HepG2 (cell line): Measurements from ENCODE around the gene LYZL2. TPM values are rescaled to one million over a fixed set of nuclear protein-coding genes. Genes with fewer than 3 reads are reported as not detected.
A peak's percentile ranks its signal among the peaks of the same experiment; 100 is the strongest.

ENCODE experiments used
- ATRX ChIP-seq: sonication (generic); formaldehyde crosslinking; IDR thresholded peaks from 2 replicates; pipeline ENCODE4 v1.4.0; 2020; ENCODE audit warnings: missing genetic modification reagents, borderline replicate concordance
- CREB1 ChIP-seq, 2 experiments: fragments of 450-650 bp in 1 of 2; IDR thresholded peaks; 2 replicates each; pipeline ENCODE4 v1.6.1; 2016 to 2017; ENCODE audit warnings: control low read depth in 1 of 2, mild to moderate bottlenecking in 1 of 2, missing compliant biosample characterization in 1 of 2, missing genetic modification characterization in 1 of 2
- DPF2 ChIP-seq: sonication (generic); formaldehyde crosslinking; IDR thresholded peaks from 2 replicates; pipeline ENCODE4 v1.4.0; 2020; ENCODE audit warnings: mild to moderate bottlenecking, low read depth, missing genetic modification reagents, borderline replicate concordance
- ELF4 ChIP-seq: sonication (generic); formaldehyde crosslinking; IDR thresholded peaks from 2 replicates; pipeline ENCODE4 v1.5.0; 2020; ENCODE audit warnings: missing genetic modification reagents, mild to moderate bottlenecking, moderate library complexity, borderline replicate concordance
- ETV6 ChIP-seq: sonication (generic); formaldehyde crosslinking; conservative IDR thresholded peaks from 2 replicates; pipeline ENCODE4 v1.4.0; 2020; ENCODE audit warnings: missing genetic modification reagents
- HNF1A ChIP-seq, 2 experiments: sonication (generic) in 1 of 2; formaldehyde crosslinking in 1 of 2; IDR thresholded peaks; 2 replicates each; pipeline versions ENCODE4 v1.4.0 to v1.6.1; 2016 to 2020; ENCODE audit warnings: borderline replicate concordance in 1 of 2, low read depth in 1 of 2, mild to moderate bottlenecking in 1 of 2, missing genetic modification reagents in 1 of 2
- HOMEZ ChIP-seq: IDR thresholded peaks from 2 replicates; pipeline ENCODE4 v1.6.1; 2016; ENCODE audit warnings: low read depth
- PHB2 ChIP-seq: fragments of 450-650 bp; IDR thresholded peaks from 2 replicates; pipeline ENCODE4 v1.6.1; 2018; ENCODE audit not compliant: partially characterized antibody
- PRMT3 ChIP-seq: sonication (generic); formaldehyde crosslinking; IDR thresholded peaks from 2 replicates; pipeline ENCODE4 v1.8.1; 2022; ENCODE audit warnings: low read depth, mild to moderate bottlenecking, moderate library complexity, missing genetic modification reagents, borderline replicate concordance
- SALL2 ChIP-seq: sonication (generic); formaldehyde crosslinking; IDR thresholded peaks from 2 replicates; pipeline ENCODE4 v1.8.1; 2023; ENCODE audit warnings: mild to moderate bottlenecking, missing genetic modification reagents, inconsistent platforms
- SAP130 ChIP-seq: IDR thresholded peaks from 2 replicates; pipeline ENCODE4 v1.6.1; 2016; ENCODE audit warnings: low read depth
- SP140L ChIP-seq: sonication (generic); formaldehyde crosslinking; IDR thresholded peaks from 2 replicates; pipeline ENCODE4 v1.4.0; 2020; ENCODE audit warnings: missing genetic modification reagents, borderline replicate concordance
- ZBTB44 ChIP-seq: sonication (generic); formaldehyde crosslinking; IDR thresholded peaks from 2 replicates; pipeline ENCODE4 v1.4.0; 2020; ENCODE audit warnings: missing genetic modification reagents
- ZNF577 ChIP-seq: sonication (generic); formaldehyde crosslinking; IDR thresholded peaks from 2 replicates; pipeline ENCODE4 v1.4.0; 2020; ENCODE audit warnings: mild to moderate bottlenecking, low read depth, missing genetic modification reagents, borderline replicate concordance
- ZNF598 ChIP-seq: sonication (generic); formaldehyde crosslinking; IDR thresholded peaks from 2 replicates; pipeline ENCODE4 v1.5.1; 2020; ENCODE audit warnings: mild to moderate bottlenecking, missing genetic modification reagents, borderline replicate concordance
- ZNF652 ChIP-seq: IDR thresholded peaks from 2 replicates; pipeline ENCODE4 v1.6.1; 2016; ENCODE audit warnings: low read depth, borderline replicate concordance
- ZNF816 ChIP-seq: sonication (generic); formaldehyde crosslinking; IDR thresholded peaks from 2 replicates; pipeline ENCODE4 v1.8.0; 2022; ENCODE audit warnings: missing genetic modification reagents, mild to moderate bottlenecking, borderline replicate concordance
- polyA plus RNA-seq, 8 experiments: library from polyadenylated mRNA; depleted of rRNA in 3 of 8; stranded (reverse) in 7 of 8; unstranded in 1 of 8; fragments of >200 nt; fragmentation: Illumina TruSeq in 4 of 8; extraction: Trizol in 4 of 8; gene quantifications; 2 replicates each; pipeline versions ENCODE4 v1.2.1 to v1.2.3, GENCODE V29; 2011 to 2016; ENCODE audit warnings: low read depth in 4 of 8, missing spikeins in 1 of 8, mixed read lengths in 1 of 8; ENCODE audit not compliant: insufficient read depth in 1 of 8
- total RNA-seq, 5 experiments: library from RNA; depleted of rRNA; stranded (reverse); fragments of >200 nt; fragmentation: Illumina TruSeq; extraction: Trizol; gene quantifications; 2 replicates each; pipeline ENCODE4 v1.2.3, GENCODE V29; 2016; ENCODE audit warnings: low read depth in 1 of 5
- TF ChIP-seq, protein P1 (sequence below): sonication (generic); formaldehyde crosslinking; IDR thresholded peaks from 2 replicates; pipeline ENCODE4 v1.4.0; 2020; ENCODE audit warnings: missing genetic modification reagents

LYZL2 gene
- total and polyA plus RNA-seq, 2 of the 13 experiments (the other 11 are each of a cell fraction or from before 2014, with no cell fraction given) = 0.20 to 0.63 TPM

DNA sequence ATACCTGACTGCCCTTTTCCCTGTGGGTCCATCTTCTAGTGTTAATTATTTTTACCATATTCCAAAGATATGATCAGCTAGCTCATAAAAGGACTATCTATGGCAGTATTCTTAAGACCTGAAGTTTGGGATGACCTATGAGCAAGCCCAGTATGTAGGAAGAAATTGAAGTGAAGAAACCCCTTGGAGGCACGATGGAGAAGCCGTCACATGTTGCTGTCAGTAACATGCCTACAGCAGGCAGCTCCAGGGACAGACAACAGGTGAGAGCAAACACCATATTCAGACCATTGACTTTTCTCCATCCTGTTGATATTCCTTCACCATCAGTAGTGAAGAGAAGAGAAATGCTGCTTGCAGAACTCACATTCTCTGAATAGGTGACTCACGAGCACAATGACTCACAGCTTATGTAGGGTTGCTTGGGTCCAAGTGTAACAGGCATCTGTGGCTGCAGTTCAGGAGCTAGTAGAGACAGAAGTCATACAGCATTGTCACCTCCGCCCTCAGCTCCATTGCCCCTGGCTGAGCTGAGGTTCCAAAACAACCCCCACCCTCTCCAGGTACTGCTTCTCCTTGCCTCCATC lies 8.4 kb upstream of the LYZL2 start (continued):
- no peak for TF ChIP-seq SALL2 (CRISPR knock-in tag)
- no peak for TF ChIP-seq ZNF652 (CRISPR knock-in tag)
- no peak for TF ChIP-seq PHB2
- TF ChIP-seq ZNF577 (CRISPR knock-in tag) = no peak
- TF ChIP-seq HOMEZ (CRISPR knock-in tag) = peak; percentile 54; the same call in 1 of the 2 replicates
- no peak for TF ChIP-seq SP140L (CRISPR knock-in tag)
- no peak for TF ChIP-seq ZNF816
- TF ChIP-seq ETV6 (CRISPR knock-in tag) = no peak
- TF ChIP-seq CREB1 (IDR thresholded peaks at IDR 0.05) = 0 out of 2 replicates have a peak, but pooled peaks have one; percentile 20
- TF ChIP-seq CREB1 (CRISPR knock-in tag; IDR thresholded peaks at IDR 0.05) = no peak
- TF ChIP-seq ELF4 (CRISPR knock-in tag) = no peak
- TF ChIP-seq, protein P1, sequence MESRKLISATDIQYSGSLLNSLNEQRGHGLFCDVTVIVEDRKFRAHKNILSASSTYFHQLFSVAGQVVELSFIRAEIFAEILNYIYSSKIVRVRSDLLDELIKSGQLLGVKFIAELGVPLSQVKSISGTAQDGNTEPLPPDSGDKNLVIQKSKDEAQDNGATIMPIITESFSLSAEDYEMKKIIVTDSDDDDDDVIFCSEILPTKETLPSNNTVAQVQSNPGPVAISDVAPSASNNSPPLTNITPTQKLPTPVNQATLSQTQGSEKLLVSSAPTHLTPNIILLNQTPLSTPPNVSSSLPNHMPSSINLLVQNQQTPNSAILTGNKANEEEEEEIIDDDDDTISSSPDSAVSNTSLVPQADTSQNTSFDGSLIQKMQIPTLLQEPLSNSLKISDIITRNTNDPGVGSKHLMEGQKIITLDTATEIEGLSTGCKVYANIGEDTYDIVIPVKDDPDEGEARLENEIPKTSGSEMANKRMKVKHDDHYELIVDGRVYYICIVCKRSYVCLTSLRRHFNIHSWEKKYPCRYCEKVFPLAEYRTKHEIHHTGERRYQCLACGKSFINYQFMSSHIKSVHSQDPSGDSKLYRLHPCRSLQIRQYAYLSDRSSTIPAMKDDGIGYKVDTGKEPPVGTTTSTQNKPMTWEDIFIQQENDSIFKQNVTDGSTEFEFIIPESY (CRISPR knock-in tag) = no peak
- TF ChIP-seq SAP130 = peak; percentile 47
- no peak for TF ChIP-seq PRMT3 (CRISPR knock-in tag)
- TF ChIP-seq ATRX = no peak
- TF ChIP-seq HNF1A (IDR thresholded peaks at IDR 0.05; ENCODE audit: low read depth) = no peak
- no peak for TF ChIP-seq HNF1A (CRISPR knock-in tag; IDR thresholded peaks at IDR 0.05; ENCODE audit: borderline replicate concordance)
- no peak for TF ChIP-seq ZNF598
- TF ChIP-seq DPF2 (CRISPR knock-in tag) = no peak
- TF ChIP-seq ZBTB44 (CRISPR knock-in tag) = no peak
